Astrocyte (in vitro differentiated cells and primary cell): ENCODE data around the gene CD59.

Source experiments
- EZH2 ChIP-seq: IDR thresholded peaks from 2 replicates; pipeline ENCODE4 v1.6.1; 2012; ENCODE audit warnings: mild to moderate bottlenecking, low read length, inconsistent platforms; ENCODE audit not compliant: insufficient read depth
- TF ChIP-seq, protein P1 (sequence below): IDR thresholded peaks from 2 replicates; pipeline ENCODE4 v1.5.1; 2011; ENCODE audit warnings: low read depth, mild to moderate bottlenecking, inconsistent platforms, low read length, moderate library complexity; ENCODE audit not compliant: insufficient read depth

DNA sequence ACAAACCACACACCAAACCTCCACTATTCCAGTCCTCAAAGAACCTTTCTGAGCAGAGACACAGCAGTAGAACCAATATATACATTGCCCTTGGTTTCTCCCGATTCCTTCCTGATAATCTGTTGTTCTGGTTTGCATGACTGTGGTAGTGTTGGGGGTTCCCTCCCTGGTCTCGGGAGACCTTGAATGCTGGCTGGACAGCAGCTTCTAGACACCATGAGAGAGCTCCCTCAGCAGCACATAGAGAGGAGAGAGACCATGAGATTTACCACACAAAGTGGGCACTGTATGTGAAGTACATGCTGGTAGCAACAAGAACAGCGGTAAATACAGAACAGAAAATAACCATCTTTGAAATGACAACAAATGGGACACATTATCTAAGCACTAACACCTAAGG is 38.2 kb downstream of the CD59 start:
- TF ChIP-seq, protein P1, sequence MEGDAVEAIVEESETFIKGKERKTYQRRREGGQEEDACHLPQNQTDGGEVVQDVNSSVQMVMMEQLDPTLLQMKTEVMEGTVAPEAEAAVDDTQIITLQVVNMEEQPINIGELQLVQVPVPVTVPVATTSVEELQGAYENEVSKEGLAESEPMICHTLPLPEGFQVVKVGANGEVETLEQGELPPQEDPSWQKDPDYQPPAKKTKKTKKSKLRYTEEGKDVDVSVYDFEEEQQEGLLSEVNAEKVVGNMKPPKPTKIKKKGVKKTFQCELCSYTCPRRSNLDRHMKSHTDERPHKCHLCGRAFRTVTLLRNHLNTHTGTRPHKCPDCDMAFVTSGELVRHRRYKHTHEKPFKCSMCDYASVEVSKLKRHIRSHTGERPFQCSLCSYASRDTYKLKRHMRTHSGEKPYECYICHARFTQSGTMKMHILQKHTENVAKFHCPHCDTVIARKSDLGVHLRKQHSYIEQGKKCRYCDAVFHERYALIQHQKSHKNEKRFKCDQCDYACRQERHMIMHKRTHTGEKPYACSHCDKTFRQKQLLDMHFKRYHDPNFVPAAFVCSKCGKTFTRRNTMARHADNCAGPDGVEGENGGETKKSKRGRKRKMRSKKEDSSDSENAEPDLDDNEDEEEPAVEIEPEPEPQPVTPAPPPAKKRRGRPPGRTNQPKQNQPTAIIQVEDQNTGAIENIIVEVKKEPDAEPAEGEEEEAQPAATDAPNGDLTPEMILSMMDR: no peak
- no peak for TF ChIP-seq EZH2
